PFSK-1 (cell line): Measurements from ENCODE around the gene POP4.

Experiments
- FOXP2 ChIP-seq: optimal IDR thresholded peaks from 2 replicates; pipeline ENCODE3; 2011; ENCODE audit warnings: borderline replicate concordance, control low read depth, inconsistent platforms; ENCODE audit not compliant: insufficient read depth; ENCODE audit errors: extremely low read length, extremely low read depth
- POLR2AphosphoS5 ChIP-seq: IDR thresholded peaks from 2 replicates; pipeline ENCODE4 v1.6.1; 2012; ENCODE audit warnings: low read depth, mild to moderate bottlenecking, control low read depth, low read length, moderate library complexity
- REST ChIP-seq, 2 experiments: IDR thresholded peaks; 2 replicates each; pipeline versions ENCODE4 v1.6.1 to v1.8.0; 2011 to 2012; ENCODE audit warnings: low read depth in 2 of 2, low read length in 2 of 2, control low read depth in 1 of 2, inconsistent platforms in 1 of 2, mild to moderate bottlenecking in 1 of 2, moderate library complexity in 1 of 2; ENCODE audit not compliant: insufficient read depth in 1 of 2
- SIN3A ChIP-seq: IDR thresholded peaks from 2 replicates; pipeline ENCODE4 v1.6.1; 2012; ENCODE audit warnings: mild to moderate bottlenecking, low read length, moderate library complexity, borderline replicate concordance; ENCODE audit not compliant: insufficient read depth
- TAF1 ChIP-seq: IDR thresholded peaks from 2 replicates; pipeline ENCODE4 v1.6.1; 2012; ENCODE audit warnings: low read length, control low read depth, borderline replicate concordance; ENCODE audit not compliant: insufficient read depth

The POP4 gene

GRCh38 chr19:29567366-29567915, 38.6 kb upstream of the POP4 start:
- TF ChIP-seq REST (IDR thresholded peaks at IDR 0.05; ENCODE audit: insufficient read depth in 1 of 2, low read depth in 2 of 2, low read length in 2 of 2) (no peak), FOXP2 (no peak), SIN3A (no peak), POLR2AphosphoS5 (no peak), TAF1 (no peak)

GRCh38 chr19:29568036-29569025, 37.8 kb upstream of the POP4 start:
- TF ChIP-seq SIN3A, result no peak
- no peak for TF ChIP-seq FOXP2
- TF ChIP-seq POLR2AphosphoS5, result no peak
- no peak for TF ChIP-seq REST (IDR thresholded peaks at IDR 0.05; ENCODE audit: insufficient read depth in 1 of 2, low read depth in 2 of 2, low read length in 2 of 2)
- TF ChIP-seq TAF1, result no peak

- TF ChIP-seq REST (IDR thresholded peaks at IDR 0.05; ENCODE audit: insufficient read depth in 1 of 2, low read depth in 2 of 2, low read length in 2 of 2) (no peak), TAF1 (no peak), FOXP2 (no peak), SIN3A (no peak), POLR2AphosphoS5 (no peak)
Observed at GRCh38 chr19:29569038-29569911, 36.8 kb upstream of the POP4 start.

- TF ChIP-seq SIN3A, result no peak
- TF ChIP-seq REST (IDR thresholded peaks at IDR 0.05; ENCODE audit: insufficient read depth in 1 of 2, low read depth in 2 of 2, low read length in 2 of 2), result no peak
- no peak for TF ChIP-seq TAF1
- TF ChIP-seq POLR2AphosphoS5, result no peak
- TF ChIP-seq FOXP2, result no peak
Observed at GRCh38 chr19:29571181-29571580, 34.9 kb upstream of the POP4 start.
